HG02885 (cell line): ENCODE measurements around the gene PITHD1.
"Not testable (repeated sequence)": the region's sequence is repeated elsewhere in the genome, so short reads cannot be mapped to it uniquely, and the experiment has no call there.

ENCODE experiments used
- ATAC-seq: cut with Tn5 transposase; IDR thresholded peaks from one replicate; pipeline ENCODE4 v1.9.1; 2021; ENCODE audit warnings: mild to moderate bottlenecking; ENCODE audit not compliant: unreplicated experiment, poor library complexity

The PITHD1 gene

GRCh38 chr1:23777979-23778814, at the start of gene PITHD1:
Gene PITHD1, plus strand, starts transcription at chr1:23778418. Its CDS starts 98 bp downstream, at chr1:23778516.
- ATAC-seq, result peak; percentile 72

- ATAC-seq, result no peak
These were observed 45.6 kb upstream of the PITHD1 start for GRCh38 chr1:23732363-23733224.

DNA sequence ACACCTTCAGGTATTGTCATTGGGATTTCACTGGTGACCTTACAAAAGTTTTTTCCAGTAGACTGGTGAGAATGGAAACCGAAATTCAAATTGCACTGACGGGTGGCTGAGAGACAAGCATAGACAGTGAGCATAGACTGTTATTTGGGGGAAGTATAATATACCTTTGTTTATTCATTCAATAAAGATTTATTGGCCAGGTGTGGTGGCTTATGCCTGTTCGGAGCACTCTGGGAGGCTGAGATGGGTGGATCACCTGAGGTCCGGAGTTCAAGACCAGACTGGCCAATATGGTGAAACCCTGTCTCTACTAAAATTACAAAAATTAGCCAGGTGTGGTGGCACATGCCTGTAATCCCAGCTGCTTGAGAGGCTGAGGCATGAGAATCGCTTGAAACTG, 44.9 kb upstream of the PITHD1 start:
- ATAC-seq, result not testable (repeated sequence)

DNA sequence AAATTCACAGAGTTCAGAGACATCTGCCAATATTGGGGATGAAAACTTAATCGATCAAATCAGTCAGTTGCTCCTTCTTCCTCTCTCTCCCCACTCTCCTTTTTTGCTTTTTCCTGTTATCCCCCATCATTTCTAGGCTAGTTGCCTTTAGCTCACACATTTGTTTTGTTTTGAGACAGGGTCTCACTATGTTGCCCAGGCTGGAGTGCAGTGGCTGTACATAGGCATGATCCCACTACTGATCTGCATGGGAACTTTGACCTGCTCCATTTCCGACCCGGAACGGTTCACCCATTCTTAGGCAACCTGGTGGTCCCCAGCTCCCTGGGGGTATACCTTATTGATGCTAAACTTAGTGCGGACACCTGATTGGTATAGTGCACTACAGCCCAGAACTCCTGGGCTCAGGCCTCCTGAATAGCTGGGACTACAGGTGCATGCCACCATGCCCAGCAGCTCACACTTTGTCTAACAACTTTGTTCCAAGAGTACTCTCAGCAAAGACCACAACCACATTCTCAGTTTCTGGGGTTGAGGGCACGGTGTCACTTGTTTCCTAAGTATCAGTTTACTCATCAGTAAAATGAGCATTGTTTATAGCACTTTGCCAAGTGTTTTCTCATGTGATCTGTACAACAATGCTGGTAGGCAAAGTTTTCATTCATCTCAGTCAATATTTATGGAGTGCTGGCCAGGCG, 41.6 kb upstream of the PITHD1 start:
- ATAC-seq, result no peak

DNA sequence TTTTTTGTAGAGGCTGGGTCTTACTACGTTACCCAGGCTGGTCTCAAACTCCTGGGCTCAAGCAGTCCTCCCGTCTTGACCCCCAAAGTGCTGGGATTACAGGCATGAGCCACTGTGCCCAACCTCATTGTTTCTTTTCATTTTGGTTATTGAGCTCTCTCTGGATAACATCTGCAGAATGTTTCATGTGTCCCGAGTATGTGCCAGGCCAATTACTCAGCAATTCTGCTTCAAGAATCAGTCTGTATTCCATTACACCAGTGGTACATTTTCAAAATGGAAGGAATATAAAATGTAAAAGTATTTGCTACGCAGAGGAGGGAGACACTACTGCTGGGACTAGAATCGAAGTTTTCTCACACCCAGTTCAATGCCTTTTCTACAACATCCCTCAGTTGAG, 36.6 kb upstream of the PITHD1 start:
- ATAC-seq, result no peak

DNA sequence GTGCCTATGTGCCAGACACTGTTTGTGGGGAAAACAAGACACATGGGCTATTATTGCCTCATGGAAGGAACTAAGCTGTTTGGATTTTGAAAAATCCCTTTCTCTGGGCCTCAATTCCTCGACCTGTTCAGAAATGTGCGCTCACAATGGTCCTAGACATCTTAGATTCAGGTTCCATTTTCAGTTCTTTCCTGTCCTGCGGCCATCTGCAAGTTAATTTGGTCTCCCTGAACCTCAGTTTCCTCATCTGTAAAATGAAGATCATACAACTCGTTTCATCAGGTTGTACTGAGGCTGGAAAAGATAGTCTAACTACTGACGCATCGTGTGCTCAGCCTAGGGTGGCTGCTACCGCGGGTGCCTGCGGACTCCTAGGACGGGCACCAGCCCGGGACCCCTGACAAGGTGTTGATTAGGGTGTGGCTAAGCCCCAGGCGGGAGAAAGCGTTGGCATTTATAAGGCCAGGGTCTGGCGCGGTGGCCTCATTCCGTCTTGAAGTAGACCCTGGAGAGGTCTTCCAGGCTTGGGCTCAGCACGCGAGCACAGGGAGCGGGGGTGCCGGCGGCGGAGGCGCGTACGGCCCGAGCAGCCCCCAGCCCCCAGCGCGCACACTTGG, 35.4 kb upstream of the PITHD1 start:
- ATAC-seq, result peak; percentile 27

DNA sequence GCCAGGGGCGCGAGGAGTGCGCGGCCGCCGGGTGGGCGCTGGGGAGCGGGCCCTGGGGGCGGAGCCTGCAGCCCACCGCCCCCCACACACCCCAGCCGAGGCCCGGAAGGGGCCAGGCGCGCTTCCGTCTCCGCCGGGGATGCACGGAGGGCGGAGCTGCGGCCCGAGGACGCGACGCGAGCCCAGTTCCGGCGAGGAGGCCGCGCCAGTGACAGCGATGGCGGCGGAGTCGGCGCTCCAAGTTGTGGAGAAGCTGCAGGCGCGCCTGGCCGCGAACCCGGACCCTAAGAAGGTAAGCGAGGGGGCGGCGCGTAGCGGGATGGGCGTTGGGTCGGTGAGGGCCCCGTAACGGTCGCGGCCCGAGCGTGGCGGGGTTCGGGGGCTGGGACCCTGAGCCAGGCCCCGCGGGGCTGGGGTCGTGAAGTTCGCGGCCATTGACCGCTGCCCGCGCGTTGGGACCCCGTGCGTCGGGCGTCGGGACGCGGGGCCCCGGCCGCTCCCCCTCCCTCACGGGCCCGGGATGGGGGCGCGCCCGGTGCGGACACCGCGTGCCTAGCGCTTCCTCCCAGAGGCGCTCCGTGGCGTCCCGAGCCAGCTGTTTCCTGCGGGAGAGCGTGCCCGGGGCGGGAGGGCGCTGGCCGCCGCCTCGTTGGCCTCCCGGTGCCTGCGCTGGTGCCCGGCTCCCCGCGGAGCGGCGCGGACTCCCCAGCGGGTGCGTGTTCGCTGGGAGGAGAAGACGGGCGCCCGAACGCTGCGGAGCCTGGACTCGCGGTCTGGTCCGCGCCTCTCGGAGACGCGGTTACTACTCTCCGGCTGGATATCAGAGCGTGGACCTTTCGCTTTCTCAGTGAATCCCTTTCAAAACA, 34.7 kb upstream of the PITHD1 start, which contains the start of gene ELOA:
Gene ELOA, plus strand, starts transcription at position 185 of the 866 bp plus-strand sequence. Its CDS starts 33 bp downstream, at position 218.
- peak; percentile 81 for ATAC-seq

- ATAC-seq, result no peak
These were observed 32.7 kb upstream of the PITHD1 start for GRCh38 chr1:23745515-23745914.

DNA sequence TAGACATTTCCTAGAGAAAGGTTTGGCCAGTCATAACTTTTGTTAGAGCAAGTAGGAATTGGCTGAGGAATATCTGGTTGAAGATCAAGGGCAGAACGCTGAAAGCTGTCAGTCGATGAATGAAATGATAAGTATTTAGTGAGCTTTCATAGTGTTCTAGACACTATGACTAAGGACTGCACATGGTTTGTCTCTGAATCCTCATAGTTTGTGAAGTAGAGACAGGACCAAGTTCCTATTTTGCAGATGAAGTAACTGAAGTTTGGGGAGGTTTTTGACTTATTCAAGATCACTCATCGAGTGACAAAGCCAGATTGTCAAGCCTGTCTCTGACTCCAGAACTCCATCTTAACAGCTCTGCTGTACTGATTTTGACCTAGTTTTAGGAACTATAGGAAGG, 30.2 kb upstream of the PITHD1 start:
- ATAC-seq, result no peak

GRCh38 chr1:23751050-23751814, 27.0 kb upstream of the PITHD1 start:
- no peak for ATAC-seq

- no peak for ATAC-seq
These were observed 26.4 kb upstream of the PITHD1 start for GRCh38 chr1:23751815-23752200.

- ATAC-seq, result no peak
These were observed 25.3 kb upstream of the PITHD1 start for GRCh38 chr1:23752909-23753308.

DNA sequence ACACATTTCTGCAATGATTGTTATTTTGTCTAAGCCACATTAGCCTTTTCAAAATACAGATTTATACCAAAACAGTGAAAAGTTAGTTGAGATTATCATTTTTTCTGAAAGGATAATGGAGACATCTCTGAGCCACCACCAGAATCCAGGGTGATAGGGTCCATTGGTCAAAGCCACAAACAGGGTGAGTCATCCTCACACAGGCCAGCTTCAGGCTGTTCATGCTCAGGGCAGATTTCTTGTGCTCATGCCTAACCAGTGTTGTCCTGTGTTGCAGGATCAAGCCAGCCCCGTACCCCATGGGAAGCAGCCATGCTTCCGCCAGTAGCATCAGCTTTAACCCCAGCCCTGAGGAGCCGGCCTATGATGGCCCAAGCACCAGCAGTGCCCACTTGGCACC, 21.5 kb upstream of the PITHD1 start:
- no peak for ATAC-seq

- no peak for ATAC-seq
These were observed 20.4 kb upstream of the PITHD1 start for GRCh38 chr1:23757812-23758211.

DNA sequence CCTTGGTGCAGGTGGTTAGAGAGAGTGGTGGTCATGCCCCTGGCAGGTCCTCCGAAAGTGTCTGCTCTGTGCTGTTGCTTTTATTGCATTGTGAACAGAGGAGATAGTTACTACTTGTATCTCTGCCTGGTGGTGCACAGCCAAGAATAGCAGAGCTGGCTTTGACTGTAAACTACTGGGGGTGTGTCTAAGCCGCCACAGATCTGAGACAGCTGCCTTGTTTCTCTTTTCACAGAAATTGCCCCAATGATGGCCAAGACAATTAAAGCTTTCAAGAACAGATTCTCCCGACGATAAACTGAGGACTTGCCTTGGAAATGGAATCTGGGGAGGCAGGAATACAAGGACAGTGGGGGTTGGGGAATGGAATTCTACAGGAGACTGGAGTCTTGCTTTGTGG, 18.9 kb upstream of the PITHD1 start:
- no peak for ATAC-seq

- no peak for ATAC-seq
These were observed 15.1 kb upstream of the PITHD1 start for GRCh38 chr1:23763041-23763577.

DNA sequence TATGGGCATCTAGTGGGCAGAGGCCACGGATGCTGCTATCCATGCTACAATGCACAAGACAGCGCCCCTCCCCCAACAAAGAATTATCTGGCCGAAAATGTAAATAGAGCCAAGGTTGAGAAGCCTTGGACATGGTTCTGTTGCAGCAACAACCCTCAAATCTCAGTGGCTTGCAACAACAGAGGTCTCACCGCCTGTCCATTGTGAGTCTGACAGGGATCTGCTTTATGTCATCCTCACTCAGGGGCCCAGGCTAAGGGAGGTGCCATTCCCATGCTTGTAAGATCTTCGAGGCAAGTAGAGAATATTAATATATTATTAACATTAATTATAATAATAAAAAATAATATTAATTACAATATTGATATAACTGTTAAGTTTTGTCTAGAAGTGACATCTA, 9.5 kb upstream of the PITHD1 start:
- ATAC-seq, result no peak
